ENCODE results near the gene MAF. TPM values are rescaled to one million over a fixed set of nuclear protein-coding genes. Genes with fewer than 3 reads are reported as not detected.
A peak's percentile ranks its signal among the peaks of the same experiment; 100 is the strongest.

MAF gene
- total RNA-seq, 2 donors from 2014 or later: 11.7 to 30.3 TPM

GRCh38 chr16:79618692-79619050 lies 18.1 kb upstream of the MAF start:
- intact Hi-C loops (cut with DNase I, micrococcal nuclease): no loop called here
- ATAC-seq: no peak
- DNase-seq: no peak

DNA sequence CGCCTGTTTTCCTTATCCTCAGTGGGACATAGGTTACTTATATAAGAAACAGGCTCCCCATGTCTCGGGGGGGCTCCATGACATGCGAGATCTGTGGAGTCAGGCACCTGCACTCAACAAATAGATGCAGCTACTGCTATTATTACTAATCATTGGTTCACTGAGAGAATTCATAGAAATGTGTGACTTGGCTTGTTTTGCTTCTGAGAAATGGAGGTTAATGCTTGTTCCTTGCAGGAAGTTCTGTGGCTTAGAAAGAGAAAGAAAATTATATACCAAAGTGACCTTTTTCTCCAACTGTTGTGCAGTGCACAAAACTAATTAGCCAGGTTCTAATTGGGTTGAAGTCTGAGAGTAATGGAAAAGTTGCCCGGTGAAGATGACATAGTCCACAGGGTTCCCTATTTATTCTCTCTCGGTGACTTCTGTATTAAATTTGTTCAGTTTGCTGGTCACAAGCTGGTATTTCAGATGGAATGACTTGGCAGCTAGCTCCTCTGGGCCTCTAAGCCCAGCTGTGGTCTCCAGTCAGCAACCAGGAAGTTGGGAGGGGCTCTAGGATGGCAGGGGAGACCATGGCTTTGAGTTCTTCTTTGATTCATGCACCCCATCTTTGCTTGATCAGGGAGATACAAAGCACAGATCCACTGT lies 17.6 kb upstream of the MAF start:
- intact Hi-C loops (cut with DNase I, micrococcal nuclease): no loop called here
- no peak for ATAC-seq
- DNase-seq: no peak

- ATAC-seq: no peak
- intact Hi-C loops (cut with DNase I, micrococcal nuclease): no loop called here
These were observed 12.5 kb upstream of the MAF start for GRCh38 chr16:79613009-79613408.

GRCh38 chr16:79612207-79612606 lies 11.7 kb upstream of the MAF start:
- no peak for DNase-seq
- intact Hi-C loops (cut with DNase I, micrococcal nuclease): no loop called here
- ATAC-seq: no peak

More at GRCh38 chr16:79613009-79613408, 12.5 kb upstream of the MAF start:
- DNase-seq: no peak

DNA sequence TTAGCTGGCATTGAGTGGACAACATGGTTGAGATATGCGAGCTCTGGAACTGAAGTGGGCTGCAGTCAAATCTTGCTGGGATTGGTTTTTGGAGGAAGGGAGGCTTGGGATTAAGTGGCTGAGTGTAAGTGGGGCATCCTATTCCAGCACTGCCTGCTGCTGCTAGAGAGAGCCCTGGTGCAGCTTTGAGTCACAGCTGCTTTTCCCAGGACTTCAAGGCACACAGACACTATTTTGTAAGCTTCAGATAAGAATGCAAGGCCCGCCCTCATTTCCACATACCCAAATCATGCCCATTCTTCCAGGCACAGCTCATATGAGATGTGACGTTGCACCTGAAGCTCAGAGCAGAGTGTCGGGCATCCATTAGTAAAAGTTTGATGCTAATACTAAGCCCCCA lies 10.2 kb upstream of the MAF start:
- intact Hi-C loops (cut with DNase I, micrococcal nuclease): no loop called here
- ATAC-seq (no peak), DNase-seq (no peak)

DNA sequence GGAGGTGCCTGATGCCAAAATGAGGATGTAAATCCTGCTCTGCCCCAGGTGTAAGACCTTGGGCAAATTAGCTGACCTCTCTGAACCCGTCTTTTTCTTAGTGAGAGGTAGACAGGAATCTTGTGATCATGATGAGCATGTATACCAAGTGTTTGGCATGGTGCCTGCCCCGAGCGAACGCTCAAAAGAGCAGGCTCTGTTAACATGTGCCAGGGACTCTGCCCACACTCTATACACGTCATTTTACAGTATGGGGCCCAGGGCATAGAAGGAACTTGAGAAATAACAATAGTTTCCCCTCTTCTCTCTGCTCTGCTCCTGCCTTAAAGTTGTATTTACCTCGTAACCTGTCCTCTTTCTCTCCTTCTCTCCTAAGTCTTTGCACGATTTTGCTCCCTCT lies 9.3 kb upstream of the MAF start:
- intact Hi-C loops (cut with DNase I, micrococcal nuclease): no loop called here
- DNase-seq: no peak

DNA sequence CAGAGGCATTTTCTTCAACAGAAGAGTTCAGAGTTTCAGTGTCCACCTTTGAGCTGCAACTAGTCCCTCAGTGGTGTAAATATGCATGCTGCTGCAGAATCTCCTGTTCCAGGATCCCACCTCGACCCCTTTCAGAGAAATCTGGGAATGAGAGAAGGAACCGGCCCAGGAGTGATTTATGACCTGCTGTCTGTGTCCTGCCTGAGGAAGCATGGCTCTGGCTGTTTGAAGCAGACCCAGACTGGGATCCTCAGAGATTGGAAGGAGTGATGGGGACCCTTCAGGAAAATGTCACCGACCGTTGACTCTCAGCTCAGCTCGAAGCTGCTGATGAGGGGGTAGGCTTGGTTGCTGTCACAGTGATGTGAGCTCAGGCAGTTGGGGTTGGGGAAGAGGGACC lies 8.4 kb upstream of the MAF start:
- ATAC-seq (no peak), DNase-seq (no peak)
- intact Hi-C loops (cut with DNase I, micrococcal nuclease): no loop called here

More for the DNA sequence above, 9.3 kb upstream of the MAF start:
- ATAC-seq: no peak

DNA sequence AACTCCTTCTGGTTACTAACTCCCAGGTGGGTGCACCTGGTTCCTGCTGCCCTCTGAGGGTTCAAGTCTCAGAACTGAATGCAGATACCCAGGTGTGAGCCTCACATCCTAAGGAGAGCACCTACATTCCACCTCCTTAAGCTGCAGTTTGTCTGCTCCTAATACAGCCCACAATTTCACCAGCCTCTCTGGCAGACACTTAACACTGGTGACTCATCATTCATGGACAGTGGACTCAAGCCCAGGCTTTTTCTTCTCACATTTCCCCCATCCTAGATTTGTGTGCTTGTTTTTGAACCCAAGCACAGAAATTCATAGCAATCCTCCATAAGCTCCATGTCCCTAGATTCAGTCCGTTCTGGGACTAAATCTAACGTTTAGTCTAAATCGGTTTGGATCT lies 7.0 kb upstream of the MAF start:
- no peak for DNase-seq
- no peak for ATAC-seq

DNA sequence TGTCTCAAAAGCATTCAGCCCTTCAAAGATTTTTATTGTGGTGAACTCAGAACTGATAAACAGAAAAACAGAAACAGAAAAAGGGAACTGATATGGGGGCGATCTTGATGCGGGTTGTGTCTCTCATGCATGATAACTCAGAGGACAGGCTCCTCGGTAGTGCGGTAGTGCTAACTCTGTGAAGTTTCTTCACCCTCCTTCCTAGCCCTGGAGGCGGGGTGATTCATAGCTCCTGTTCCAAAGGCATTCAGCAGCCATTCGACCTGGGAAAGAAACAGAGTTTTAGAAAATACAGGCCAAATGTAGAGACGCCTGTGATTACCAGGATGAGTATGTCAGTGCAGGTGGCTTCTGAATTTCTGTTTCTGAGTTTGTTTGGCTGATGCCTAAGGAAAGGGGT lies 5.5 kb upstream of the MAF start:
- DNase-seq (no peak), ATAC-seq (no peak)
- intact Hi-C loops (cut with DNase I, micrococcal nuclease): no loop called here

More for the DNA sequence above, 7.0 kb upstream of the MAF start:
- intact Hi-C loops (cut with DNase I, micrococcal nuclease): no loop called here

DNA sequence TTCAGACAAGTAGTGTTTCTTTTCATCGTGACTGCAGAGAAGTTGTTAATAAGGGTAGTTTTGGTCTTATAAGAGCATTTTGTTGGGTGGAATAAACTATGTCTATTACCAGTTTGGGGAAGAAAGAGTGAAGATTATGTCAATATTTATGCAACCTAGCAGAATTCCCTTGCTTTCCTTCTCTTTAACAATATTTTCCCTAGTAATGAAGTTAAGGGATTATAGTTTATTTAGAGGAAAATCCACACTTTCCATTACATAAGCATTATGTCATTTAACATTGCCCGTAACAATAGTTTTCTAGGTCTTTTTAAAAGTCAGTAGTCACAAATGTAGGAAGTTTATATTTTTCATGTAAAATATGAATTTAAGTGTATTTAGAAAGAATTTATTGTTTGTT lies 2.5 kb upstream of the MAF start:
- no peak for DNase-seq
- intact Hi-C loops (cut with DNase I, micrococcal nuclease): no loop called here
- ATAC-seq: no peak

DNA sequence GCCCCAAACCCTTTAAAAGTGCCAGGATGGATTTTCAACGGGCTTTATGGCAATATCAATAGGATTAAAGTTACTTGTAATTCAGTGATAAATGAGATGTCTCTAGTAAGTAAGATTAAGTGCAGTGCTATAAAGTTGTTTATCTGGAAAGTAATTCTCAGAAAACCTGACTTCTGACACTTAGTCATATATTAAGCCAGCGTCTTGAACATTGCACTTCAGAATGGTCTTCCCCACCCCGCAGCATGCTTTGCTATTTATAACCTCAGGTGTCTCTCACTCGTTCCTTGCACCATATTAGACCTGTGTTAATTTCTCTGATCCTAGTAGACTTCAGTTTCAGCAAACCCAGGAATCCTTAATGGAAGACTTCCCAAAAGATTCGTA lies 2.1 kb upstream of the MAF start:
- DNase-seq (no peak), ATAC-seq (no peak)
- intact Hi-C loops (cut with DNase I, micrococcal nuclease): no loop called here

DNA sequence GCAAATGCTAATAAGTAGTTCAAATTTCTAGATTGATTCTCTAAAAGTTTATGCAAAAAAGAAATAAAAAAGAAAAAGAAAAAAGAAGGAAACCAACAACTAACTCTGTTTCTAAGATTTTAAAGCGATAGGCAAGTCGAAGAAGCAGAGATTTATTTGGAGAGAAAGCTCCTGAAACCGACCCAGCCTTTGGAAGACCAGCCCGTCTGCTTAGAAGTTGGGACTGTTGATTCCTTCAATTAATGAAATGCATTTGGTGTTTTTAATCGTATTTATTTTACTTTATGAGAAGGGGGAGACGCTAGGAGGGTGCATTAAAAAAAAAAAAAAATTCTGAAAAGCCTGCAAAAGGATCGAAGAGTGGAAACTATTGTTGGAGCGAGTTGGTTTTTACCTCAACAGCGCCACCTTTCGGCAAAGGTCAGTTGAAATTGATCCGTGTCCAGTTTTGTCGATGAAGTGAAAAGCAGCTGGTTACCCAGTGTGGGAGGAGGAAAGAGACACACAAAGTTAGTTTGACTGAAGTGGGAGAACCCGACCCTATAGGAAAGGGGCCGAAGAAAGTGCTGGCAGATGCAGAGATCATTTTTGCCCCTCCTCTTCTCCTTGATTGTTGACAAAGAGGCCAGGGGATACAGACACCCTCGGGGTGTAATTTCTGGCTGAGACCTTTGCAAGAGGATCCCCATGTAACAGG lies 1.5 kb upstream of the MAF start:
- ATAC-seq (peak; percentile 38), DNase-seq (peak; percentile 74 to 85)
- intact Hi-C loops (cut with DNase I, micrococcal nuclease): no loop called here

DNA sequence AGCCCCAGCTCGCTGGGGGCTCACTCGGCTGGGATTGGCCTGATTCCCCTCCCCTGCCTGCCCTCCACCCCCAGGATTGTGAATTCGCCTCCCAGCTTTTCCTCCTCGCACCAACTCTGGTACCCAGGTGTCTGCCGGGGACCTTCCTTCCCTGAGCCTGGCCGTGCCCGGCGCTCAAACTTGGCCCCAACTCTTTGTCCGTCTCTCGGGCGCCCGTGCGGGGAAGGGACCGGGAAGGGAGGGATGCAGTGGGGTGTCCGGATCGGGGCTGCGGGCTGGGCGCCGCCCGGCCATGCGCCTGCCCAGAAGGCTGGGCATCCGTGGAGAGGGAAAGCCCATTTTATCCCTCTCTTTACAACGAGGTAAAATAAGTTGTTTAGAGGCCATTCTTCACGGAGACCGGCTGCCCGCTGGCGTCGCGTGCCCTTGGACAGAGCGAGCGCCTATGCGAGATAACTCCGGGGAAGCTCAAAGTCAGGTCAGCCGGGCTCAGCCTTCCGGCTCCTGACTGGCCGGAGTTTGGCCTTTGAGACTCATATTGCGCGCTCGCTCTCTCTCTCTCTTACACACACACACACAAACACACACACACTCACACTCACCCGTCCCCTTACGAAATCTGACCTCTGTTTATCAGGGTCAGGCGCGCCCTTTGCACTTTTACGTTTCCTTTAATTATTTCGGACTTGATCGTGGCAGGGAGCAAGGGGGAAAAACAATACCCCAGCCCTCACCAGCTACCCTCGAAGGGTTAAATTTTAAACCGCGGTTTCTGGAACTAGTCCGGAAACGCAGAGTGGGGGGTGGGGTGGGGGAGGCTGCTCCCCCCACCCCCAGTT lies 774 bp upstream of the MAF start:
- DNase-seq (peak; percentile 58 to 60), ATAC-seq (peak; percentile 66)
- intact Hi-C loops (cut with DNase I, micrococcal nuclease): no loop called here

DNA sequence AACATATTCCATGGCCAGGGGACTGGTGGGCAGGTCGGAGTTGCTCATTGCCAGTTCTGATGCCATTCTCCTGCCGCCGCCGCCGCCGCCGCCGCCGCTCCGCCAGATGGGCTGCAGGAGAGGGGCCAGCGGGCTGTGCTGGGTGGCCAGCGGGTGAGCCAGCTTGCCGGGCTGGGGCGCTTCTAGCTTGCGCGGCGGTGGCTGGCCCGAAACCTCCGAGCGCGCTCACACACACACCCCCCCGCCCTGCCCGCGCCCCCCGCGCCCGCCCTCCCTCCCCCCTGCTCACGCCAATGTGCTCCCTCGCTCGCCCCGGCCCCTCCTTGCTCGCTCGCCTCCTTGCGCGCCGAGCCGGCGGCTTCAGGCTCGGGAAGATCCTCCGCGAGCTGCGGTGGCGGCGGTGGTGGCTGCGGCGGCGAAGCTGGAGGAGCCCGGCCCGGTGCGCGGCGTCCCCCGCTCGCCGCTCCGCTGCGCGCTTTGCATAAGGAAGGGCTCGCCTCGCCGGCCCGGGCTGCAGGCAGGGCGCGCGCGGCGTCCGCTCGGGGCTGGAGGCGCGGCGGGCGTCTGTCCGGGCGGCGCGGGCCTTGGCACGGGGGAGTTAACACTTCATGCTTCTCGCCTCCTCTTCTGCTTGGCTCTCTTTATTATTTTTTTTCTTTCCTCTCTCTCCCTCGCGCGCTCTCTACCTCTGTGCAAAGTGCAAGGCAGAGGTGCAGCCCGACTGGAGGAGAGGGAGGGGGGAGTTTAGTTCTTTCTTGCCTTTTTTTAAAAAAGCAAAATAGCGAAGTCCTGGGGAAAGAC lies 500 bp downstream of the MAF start:
- DNase-seq (peak; percentile 30 to 66), ATAC-seq (peak; percentile 59)
- intact Hi-C loops (cut with DNase I, micrococcal nuclease): loop anchor here in 1 of 2 donors (10.0 kb wide), 1 partner anchor 1095 kb away; no protein-coding TSS in a partner anchor

- ATAC-seq (no peak), DNase-seq (no peak)
- intact Hi-C loops (cut with DNase I, micrococcal nuclease): loop anchor here in 1 of 2 donors (10.0 kb wide), 1 partner anchor 1095 kb away; no protein-coding TSS in a partner anchor
These were observed 1.2 kb downstream of the MAF start for GRCh38 chr16:79599256-79599836.

DNA sequence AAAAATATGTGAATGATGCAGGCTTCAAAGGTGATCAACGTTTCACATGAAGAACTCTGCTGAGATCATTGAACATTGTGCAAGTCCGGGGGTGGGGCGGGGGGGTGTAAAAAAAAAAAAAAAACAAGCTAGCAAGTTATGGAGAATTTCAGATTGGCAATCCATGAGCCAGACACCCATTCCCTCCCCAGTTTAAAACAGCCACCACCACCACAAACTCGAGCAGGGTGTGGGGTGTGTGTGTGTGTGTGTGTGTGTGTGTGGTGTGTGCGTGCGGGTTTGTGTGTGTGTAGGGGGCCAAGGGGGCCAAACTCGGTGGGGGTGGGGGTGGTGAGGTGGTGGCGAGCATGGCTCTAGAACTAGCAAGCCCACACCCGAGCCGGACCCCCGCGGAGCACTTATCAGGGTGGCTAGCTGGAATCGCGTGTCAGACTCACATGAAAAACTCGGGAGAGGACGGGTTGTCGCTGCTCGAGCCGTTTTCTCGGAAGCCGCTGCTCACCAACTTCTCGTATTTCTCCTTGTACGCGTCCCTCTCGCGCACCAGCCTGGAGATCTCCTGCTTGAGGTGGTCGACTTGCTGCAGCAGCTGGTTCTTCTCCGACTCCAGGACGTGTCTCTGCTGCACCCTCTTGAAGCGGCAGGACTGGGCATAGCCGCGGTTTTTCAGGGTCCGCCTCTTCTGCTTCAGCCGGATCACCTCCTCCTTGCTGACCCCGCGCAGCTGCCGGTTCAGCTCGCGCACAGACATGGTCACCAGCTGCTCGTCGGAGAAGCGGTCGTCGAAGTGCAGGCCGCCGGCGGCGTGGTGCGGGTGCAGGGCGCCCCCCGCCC lies 2.0 kb downstream of the MAF start:
- peak; percentile 36 to 45 for DNase-seq
- ATAC-seq: no peak
- intact Hi-C loops (cut with DNase I, micrococcal nuclease): loop anchor here in 1 of 2 donors (10.0 kb wide), 1 partner anchor 1094 kb away; no protein-coding TSS in a partner anchor

GRCh38 chr16:79598063-79598347 lies 2.5 kb downstream of the MAF start:
- intact Hi-C loops (cut with DNase I, micrococcal nuclease): loop anchor here in 1 of 2 donors (10.0 kb wide), 1 partner anchor 1093 kb away; no protein-coding TSS in a partner anchor
- no peak for ATAC-seq

More at GRCh38 chr16:79598063-79598347, 2.5 kb downstream of the MAF start:
- DNase-seq: no peak

Measured in left colon (tissue), 2 donors.